GM19463 (cell line): ENCODE measurements around the gene CYBC1.

ENCODE experiments used
- ATAC-seq: cut with Tn5 transposase; IDR thresholded peaks from one replicate; pipeline ENCODE4 v1.9.1; 2021; ENCODE audit warnings: mild to moderate bottlenecking, moderate library complexity; ENCODE audit not compliant: unreplicated experiment

CYBC1 gene

GRCh38 chr17:82449131-82449882 is 1.2 kb downstream of the CYBC1 start:
- no peak for ATAC-seq

- no peak for ATAC-seq
Observed at GRCh38 chr17:82447876-82448275, 2.7 kb downstream of the CYBC1 start.

GRCh38 chr17:82446649-82447048 is 3.9 kb downstream of the CYBC1 start:
- no peak for ATAC-seq

- no peak for ATAC-seq
Observed at GRCh38 chr17:82446124-82446523, 4.4 kb downstream of the CYBC1 start.

- ATAC-seq = no peak
Observed at GRCh38 chr17:82445542-82445941, 5.0 kb downstream of the CYBC1 start.

- no peak for ATAC-seq
Observed at GRCh38 chr17:82444941-82445521, 5.5 kb downstream of the CYBC1 start.

- no peak for ATAC-seq
Observed at GRCh38 chr17:82444284-82444893, 6.2 kb downstream of the CYBC1 start.

- ATAC-seq = no peak
Observed at GRCh38 chr17:82443465-82444283, 6.9 kb downstream of the CYBC1 start.

- no peak for ATAC-seq
Observed at GRCh38 chr17:82442643-82443464, 7.7 kb downstream of the CYBC1 start.

- no peak for ATAC-seq
Observed at GRCh38 chr17:82441691-82442487, 8.7 kb downstream of the CYBC1 start.

- ATAC-seq = no peak
Observed at GRCh38 chr17:82440991-82441627, 9.4 kb downstream of the CYBC1 start.

GRCh38 chr17:82440469-82440981 is 10.0 kb downstream of the CYBC1 start:
- ATAC-seq = no peak

- no peak for ATAC-seq
Observed at GRCh38 chr17:82439829-82440365, 10.7 kb downstream of the CYBC1 start.

GRCh38 chr17:82439194-82439828 is 11.2 kb downstream of the CYBC1 start:
- ATAC-seq = no peak

GRCh38 chr17:82438401-82439193 is 12.0 kb downstream of the CYBC1 start:
- ATAC-seq = no peak

- ATAC-seq = no peak
Observed at GRCh38 chr17:82437325-82437668, 13.3 kb downstream of the CYBC1 start.

- ATAC-seq = no peak
Observed at GRCh38 chr17:82436601-82437324, 13.8 kb downstream of the CYBC1 start.
